Suprapubic skin (tissue), 4 donors: Measurements from ENCODE around the gene MME. TPM values are rescaled to one million over a fixed set of nuclear protein-coding genes. Genes with fewer than 3 reads are reported as not detected.

ENCODE experiments used
- DNase-seq, 2 donors: peaks; one replicate each; pipeline ENCODE4 v3.0.0-alpha.2; 2019; ENCODE audit warnings: low spot score in 2 of 2
- H3K27ac ChIP-seq: fragments of 200-600 bp; sonication (generic); one replicate; pipeline ENCODE4 v1.5.1; 2019
- H3K27me3 ChIP-seq: fragments of 200-600 bp; sonication (generic); one replicate; pipeline ENCODE4 v1.5.1; 2019
- H3K36me3 ChIP-seq: fragments of 200-600 bp; sonication (generic); one replicate; pipeline ENCODE4 v1.5.1; 2019
- H3K4me1 ChIP-seq: fragments of 200-600 bp; sonication (generic); one replicate; pipeline ENCODE4 v1.5.1; 2019
- H3K4me3 ChIP-seq: fragments of 200-600 bp; sonication (generic); one replicate; pipeline ENCODE4 v1.5.1; 2019; ENCODE audit warnings: mild to moderate bottlenecking
- H3K9me3 ChIP-seq: fragments of 200-600 bp; sonication (generic); one replicate; pipeline ENCODE4 v1.5.1; 2019
- CTCF ChIP-seq, 2 donors: fragments of 200-600 bp in 1 of 2; fragments of 450-650 bp in 1 of 2; sonication (generic) in 1 of 2; IDR thresholded peaks; one replicate each; pipeline ENCODE4 v1.5.1; 2016 to 2019; ENCODE audit warnings: antibody characterized with exemption in 2 of 2, mild to moderate bottlenecking in 1 of 2, moderate library complexity in 1 of 2
- EP300 ChIP-seq: sonication (generic); formaldehyde crosslinking; IDR thresholded peaks from one replicate; pipeline ENCODE4 v1.6.1; 2017; ENCODE audit warnings: antibody characterized with exemption
- POLR2A ChIP-seq, 2 donors: fragments of 450-650 bp; IDR thresholded peaks; one replicate each; pipeline ENCODE4 v1.6.1; 2017; ENCODE audit warnings: antibody characterized with exemption in 2 of 2, mild to moderate bottlenecking in 2 of 2, moderate library complexity in 2 of 2
- POLR2AphosphoS5 ChIP-seq, 3 donors: sonication (generic); formaldehyde crosslinking; IDR thresholded peaks; one replicate each; pipeline ENCODE4 v1.6.1; 2017; ENCODE audit warnings: antibody characterized with exemption in 3 of 3
- WGBS: methylation state at CpG from one replicate; pipeline ENCODE4 v1.1.5; 2018; 5-methylcytosine and 5-hydroxymethylcytosine counted together
- total RNA-seq, 4 donors: library from RNA; depleted of rRNA; stranded (reverse); fragments of >200 nt; gene quantifications; one replicate each; pipeline ENCODE4 v1.1.0, GENCODE V29; 2016

Gene MME
- total RNA-seq, 4 donors from 2014 or later, result 1.9 to 8.2 (median 6.4) TPM

- Histone ChIP-seq H3K27ac (no peak overlapping the region), H3K9me3 (no peaks in the 10 kb centered on the region), H3K27me3 (no peaks in the 10 kb centered on the region), H3K36me3 (no peaks in the 10 kb centered on the region), H3K4me1 (no peaks in the 10 kb centered on the region), H3K4me3 (no peak overlapping the region)
- 89% methylated on average over 4 of the region's 4 CpGs for WGBS
- DNase-seq, result no peak
- TF ChIP-seq CTCF (IDR thresholded peaks at IDR 0.05), result no peak
- no peak for TF ChIP-seq POLR2AphosphoS5 (IDR thresholded peaks at IDR 0.05)
- TF ChIP-seq POLR2A (IDR thresholded peaks at IDR 0.05), result no peak
- TF ChIP-seq EP300, result no peak
These were observed 109.4 kb downstream of the MME start for GRCh38 chr3:155189478-155189877.

- no peak overlapping the region for H3K4me3 ChIP-seq
These were observed 110.6 kb downstream of the MME start for GRCh38 chr3:155190691-155191090.

GRCh38 chr3:155192957-155193746, 113.0 kb downstream of the MME start:
- no peak overlapping the region for H3K27ac ChIP-seq
- no peaks in the 10 kb centered on the region for H3K27me3 ChIP-seq
- peaks cover 3% of the 10 kb centered on the region for H3K4me1 ChIP-seq
- DNase-seq, result no peak
- TF ChIP-seq POLR2A (IDR thresholded peaks at IDR 0.05) (no peak), CTCF (IDR thresholded peaks at IDR 0.05) (no peak), POLR2AphosphoS5 (IDR thresholded peaks at IDR 0.05) (no peak), EP300 (no peak)
- H3K36me3 ChIP-seq, result no peaks in the 10 kb centered on the region
- no peak overlapping the region for H3K4me3 ChIP-seq
- WGBS, result 75% methylated on average over 2 of the region's 2 CpGs
- H3K9me3 ChIP-seq, result no peaks in the 10 kb centered on the region

More at GRCh38 chr3:155190691-155191090, 110.6 kb downstream of the MME start:
- Histone ChIP-seq H3K36me3 (no peaks in the 10 kb centered on the region), H3K27me3 (no peaks in the 10 kb centered on the region), H3K27ac (no peak overlapping the region), H3K9me3 (no peaks in the 10 kb centered on the region), H3K4me1 (no peaks in the 10 kb centered on the region)
- DNase-seq, result no peak
- no peak for TF ChIP-seq CTCF (IDR thresholded peaks at IDR 0.05)
- TF ChIP-seq POLR2A (IDR thresholded peaks at IDR 0.05), result no peak
- TF ChIP-seq POLR2AphosphoS5 (IDR thresholded peaks at IDR 0.05), result no peak
- no peak for TF ChIP-seq EP300

- Histone ChIP-seq H3K27ac (no peak overlapping the region), H3K36me3 (no peaks in the 10 kb centered on the region), H3K9me3 (no peaks in the 10 kb centered on the region), H3K4me1 (peaks cover 3% of the 10 kb centered on the region), H3K4me3 (no peak overlapping the region), H3K27me3 (no peaks in the 10 kb centered on the region)
- 97% methylated on average over 2 of the region's 2 CpGs for WGBS
- no peak for DNase-seq
- TF ChIP-seq EP300, result no peak
- TF ChIP-seq POLR2AphosphoS5 (IDR thresholded peaks at IDR 0.05), result no peak
- no peak for TF ChIP-seq CTCF (IDR thresholded peaks at IDR 0.05)
- no peak for TF ChIP-seq POLR2A (IDR thresholded peaks at IDR 0.05)
These were observed 113.7 kb downstream of the MME start for GRCh38 chr3:155193868-155194267.

- TF ChIP-seq EP300, result no peak
- no peak for TF ChIP-seq CTCF (IDR thresholded peaks at IDR 0.05)
- TF ChIP-seq POLR2A (IDR thresholded peaks at IDR 0.05), result no peak
- no peak for TF ChIP-seq POLR2AphosphoS5 (IDR thresholded peaks at IDR 0.05)
- Histone ChIP-seq H3K4me1 (peaks cover 3% of the 10 kb centered on the region), H3K27me3 (no peaks in the 10 kb centered on the region), H3K9me3 (no peaks in the 10 kb centered on the region), H3K4me3 (no peak overlapping the region), H3K36me3 (no peaks in the 10 kb centered on the region), H3K27ac (no peak overlapping the region)
- DNase-seq, result no peak
- 92% methylated on average over 8 of the region's 8 CpGs for WGBS
These were observed 115.1 kb downstream of the MME start for GRCh38 chr3:155194973-155195957.
